ENCODE data around the gene APLF. TPM values are rescaled to one million over a fixed set of nuclear protein-coding genes. Genes with fewer than 3 reads are reported as not detected.

Gene APLF
- polyA plus RNA-seq, 1 donor from 2014 or later = 2.3 TPM

DNA sequence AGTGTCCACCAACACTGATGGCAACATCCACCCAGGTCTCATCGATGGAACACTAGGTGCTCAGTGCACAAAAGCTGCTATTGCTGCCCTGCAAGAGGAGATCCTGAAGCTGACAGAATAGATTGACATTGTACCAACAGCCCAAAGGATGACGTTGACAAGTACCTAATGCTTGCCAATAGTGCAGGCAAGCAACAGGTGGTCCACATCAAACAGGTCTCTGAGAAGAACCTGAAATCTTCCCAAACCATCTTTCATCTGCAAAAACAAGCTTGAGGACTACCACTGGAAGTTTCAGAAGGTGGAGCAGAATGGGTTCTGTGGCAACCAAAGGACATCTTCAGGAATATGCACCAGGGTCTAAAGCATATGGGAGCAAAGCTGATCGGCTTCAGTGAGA, 160.2 kb downstream of the APLF start:
- H3K27ac Mint-ChIP-seq = no peak overlapping the region
- no peak overlapping the region for H3K4me3 Mint-ChIP-seq
- peaks cover 2 to 9% (median 4%) of the 10 kb centered on the region in 3 donors for H3K9me3 Mint-ChIP-seq
- H3K27me3 Mint-ChIP-seq = no peaks in the 10 kb centered on the region
- H3K4me1 Mint-ChIP-seq = no peaks in the 10 kb centered on the region
- peaks cover 2% of the 10 kb centered on the region for H3K36me3 Mint-ChIP-seq

Other genes starting within 250 kb of the APLF start
- gene PPP3R1, start 215.1 kb upstream of the APLF start, polyA plus RNA-seq = 1.7 TPM
- not detected for gene CNRIP1, start 147.6 kb upstream of the APLF start, polyA plus RNA-seq
- 110 TPM for gene PLEK, start 102.3 kb upstream of the APLF start, polyA plus RNA-seq
- gene FBXO48, start 291 bp upstream of the APLF start, polyA plus RNA-seq = 0.44 TPM
- gene PROKR1, start 176.0 kb downstream of the APLF start, polyA plus RNA-seq = not detected